SKM-1 (cell line): ENCODE data around the gene TSPO2.

Source experiments
- DNase-seq: peaks from one replicate; lab custom pipeline; 2025; ENCODE audit not compliant: unreplicated experiment; lab: John Stamatoyannopoulos, UW

The TSPO2 gene

DNA sequence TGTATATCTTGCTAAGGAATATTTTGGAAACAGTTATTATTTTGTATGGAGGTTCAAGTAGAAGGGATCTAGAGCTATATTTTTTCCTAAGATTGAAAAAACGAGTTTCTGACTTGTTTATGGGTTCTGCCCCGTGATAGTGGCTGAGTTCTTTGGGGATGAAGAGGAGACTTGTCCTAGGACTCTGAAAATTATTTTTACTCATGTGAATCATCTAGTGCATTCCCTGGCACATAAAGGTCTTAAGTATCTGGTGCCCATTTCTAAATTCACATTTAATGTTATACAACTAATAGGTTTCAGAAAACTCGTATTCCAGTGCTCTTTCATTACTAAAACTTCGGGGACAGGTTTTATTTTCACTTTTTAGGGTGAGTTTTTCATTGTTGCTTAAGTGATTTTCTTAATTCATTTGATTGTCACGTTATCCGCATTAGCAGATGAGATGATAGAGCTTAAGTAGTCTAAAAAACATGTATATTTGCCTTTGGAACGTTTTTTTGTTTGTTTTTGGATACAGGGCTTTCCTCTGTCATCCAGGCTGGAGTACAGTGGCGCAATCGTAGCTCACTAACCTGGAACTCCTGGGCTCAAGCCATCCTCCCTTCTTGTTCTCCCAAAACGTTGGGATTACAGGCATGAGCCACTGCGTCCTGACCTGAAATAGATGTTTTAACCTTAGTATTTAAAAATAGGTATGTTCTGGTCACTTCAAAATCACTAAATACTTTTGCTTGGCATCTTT is 32.6 kb downstream of the TSPO2 start:
- DNase-seq, result no peak

DNA sequence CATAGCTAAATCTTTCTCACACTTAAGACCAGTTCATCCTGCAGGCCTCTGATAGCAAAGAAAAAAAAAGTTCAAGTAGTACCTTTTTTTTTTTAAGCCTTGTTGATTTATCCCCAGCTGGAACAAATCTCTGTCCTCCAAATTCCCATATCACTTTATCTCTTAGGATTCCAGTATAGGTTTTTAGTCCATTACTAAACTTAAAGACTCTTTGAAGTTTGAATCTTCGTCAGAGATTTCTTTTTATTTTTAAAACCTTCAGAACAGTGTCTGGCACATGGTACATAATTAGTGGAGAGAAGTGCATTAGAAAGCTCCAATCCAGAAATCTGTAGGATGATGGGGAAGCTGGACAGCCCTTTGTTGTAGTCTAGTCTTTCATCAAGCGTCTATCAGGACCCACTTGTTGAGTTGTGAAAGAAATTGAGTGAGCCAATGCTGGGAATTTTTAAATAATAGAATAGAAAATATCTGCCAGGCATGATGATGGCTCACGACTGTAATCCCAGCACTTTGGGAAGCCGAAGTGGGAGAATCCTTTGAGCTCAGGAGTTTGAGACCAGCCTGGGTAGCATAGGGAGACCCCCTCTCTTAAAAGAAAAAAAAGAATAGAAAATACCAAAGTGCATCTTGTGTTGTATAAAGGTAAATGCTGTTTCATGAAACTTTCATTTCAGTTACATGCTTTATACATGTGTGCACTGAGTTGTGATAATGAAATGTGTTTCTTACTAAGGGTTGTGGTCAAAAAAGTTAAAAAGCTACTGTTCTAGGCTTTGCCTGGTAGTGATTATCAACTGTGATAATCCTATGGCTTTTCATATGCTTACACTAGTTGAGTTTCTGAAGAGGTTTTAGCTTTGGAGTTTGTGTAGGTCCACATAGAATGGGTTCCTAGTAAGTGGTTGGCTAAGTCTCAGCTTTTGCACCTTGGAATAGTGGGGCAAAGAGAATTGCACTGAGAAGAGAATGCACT is 33.7 kb downstream of the TSPO2 start:
- no peak for DNase-seq

DNA sequence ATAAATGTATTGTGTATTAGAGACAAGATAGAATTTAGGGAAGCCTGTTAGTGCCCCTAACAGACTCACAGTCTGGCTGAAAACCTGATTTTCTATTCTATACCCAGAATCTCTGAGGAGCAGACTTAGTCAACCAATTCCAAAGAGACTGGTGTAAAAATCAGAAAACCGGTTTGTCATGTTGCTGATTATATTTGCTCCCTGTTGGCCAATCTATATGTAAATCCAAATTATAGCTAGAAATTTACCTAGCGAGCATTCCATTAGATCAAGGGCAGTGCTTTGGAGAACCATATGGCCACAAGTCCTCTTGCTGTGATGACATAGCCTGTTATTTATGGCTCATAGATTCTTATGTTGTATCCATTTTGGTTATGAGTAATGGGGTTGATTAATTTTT is 35.3 kb downstream of the TSPO2 start:
- DNase-seq, result no peak

DNA sequence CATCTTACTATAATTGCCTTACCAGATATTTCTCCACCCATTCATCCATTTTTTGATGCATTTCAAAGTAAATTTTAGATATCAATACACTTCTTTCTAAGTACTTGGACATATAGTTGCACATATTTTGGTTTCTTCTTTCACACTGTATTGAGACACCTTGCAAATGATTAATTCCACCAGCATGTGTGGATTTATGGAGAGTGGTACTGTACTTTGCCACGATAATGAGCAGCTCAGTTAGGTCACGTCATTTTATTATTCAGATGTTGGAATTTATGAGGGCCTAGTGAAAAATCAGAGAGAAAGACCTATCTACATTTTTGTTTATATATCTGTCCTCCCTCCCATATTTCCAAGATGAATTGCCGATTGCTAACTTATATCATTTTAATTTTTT is 35.8 kb downstream of the TSPO2 start:
- DNase-seq, result no peak

DNA sequence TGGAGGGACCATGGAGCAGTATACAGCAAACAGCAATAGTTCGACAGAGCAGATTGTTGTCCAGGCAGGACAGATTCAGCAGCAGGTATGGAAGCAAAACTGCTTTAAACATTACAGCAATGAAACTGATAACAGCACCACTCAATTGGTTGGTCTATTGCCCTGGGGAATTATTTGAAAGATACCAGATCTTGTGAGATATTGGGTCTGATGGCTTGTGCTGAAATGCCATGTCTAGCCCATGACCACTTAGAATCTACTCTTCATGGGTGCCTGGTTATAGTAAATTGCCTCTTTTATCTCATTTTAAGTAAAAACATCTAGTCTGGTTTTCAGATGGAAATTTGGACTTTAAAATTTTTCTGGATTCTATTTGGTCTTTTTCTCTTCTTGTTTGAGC is 36.8 kb downstream of the TSPO2 start:
- no peak for DNase-seq

DNA sequence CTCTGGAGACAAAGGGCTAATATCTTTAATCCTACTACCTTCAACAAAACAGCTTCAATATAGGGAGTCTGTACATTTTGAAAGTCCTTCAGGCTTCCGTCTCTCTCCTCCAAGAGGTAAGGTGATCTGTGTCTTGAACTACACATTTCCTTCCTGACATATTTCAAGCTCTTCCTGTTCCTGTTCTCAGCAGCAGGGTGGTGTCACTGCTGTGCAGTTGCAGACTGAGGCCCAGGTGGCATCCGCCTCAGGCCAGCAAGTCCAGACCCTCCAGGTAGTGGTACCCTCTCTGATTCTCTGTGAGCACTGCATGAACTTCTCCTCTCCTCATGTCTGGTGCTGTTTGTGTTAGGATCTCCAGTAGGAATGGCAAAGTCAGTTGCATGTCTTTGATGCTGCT is 38.4 kb downstream of the TSPO2 start:
- DNase-seq, result no peak

DNA sequence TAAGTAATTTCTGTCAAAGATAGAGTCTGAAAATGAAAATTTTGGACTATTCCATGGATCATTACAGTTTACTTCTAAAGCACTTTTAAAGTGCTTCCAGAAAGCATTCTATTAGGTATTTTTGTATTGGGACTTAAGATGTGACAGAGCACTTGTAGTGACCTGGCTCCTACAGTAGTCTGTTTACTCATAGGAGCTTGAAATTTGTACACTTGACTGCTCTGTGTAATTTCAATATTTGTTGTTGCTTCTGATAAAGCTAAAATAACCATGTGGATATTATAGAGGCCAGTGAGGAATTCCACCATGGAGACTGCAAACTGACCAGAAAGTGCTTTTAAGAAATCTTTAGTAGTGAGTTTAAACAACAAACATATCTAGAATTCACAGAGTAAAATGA is 40.8 kb downstream of the TSPO2 start:
- no peak for DNase-seq

DNA sequence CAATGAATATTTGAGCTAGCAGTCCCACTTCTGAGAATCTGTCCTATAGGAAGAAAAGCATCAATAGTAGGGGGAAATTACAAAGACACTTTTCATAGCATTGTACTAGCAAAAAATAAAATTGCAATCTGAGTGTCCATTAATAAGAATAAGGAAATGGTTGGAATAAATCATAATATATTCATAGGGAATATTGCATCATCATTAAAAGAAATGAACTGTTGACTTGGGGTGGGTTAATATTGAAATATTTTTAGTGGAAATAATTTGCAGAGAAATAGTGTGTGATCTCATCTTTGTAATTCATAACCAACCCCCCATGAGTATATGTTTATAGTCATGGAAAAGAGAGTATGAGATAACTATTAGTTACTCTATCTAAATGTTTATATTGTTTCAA is 42.9 kb downstream of the TSPO2 start:
- no peak for DNase-seq

DNA sequence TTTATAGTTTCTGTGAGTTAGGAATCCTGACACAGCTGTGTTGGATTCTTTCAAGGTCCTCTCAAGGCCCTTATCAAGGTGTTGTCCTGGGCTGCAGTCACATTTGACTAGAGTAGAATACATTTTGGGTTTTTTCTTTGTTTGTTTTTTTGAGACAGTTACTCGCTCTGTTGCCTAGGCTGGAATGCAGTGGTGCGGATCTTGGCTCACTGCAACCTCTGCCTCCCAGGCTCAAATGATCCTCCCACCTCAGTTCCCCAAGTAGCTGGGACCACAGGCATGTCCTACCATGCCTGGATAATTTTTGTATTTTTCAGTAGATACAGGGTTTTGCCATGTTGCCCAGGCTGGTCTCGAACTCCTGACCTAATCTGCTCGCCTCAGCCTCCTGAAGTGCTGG is 46.2 kb downstream of the TSPO2 start:
- no peak for DNase-seq

DNA sequence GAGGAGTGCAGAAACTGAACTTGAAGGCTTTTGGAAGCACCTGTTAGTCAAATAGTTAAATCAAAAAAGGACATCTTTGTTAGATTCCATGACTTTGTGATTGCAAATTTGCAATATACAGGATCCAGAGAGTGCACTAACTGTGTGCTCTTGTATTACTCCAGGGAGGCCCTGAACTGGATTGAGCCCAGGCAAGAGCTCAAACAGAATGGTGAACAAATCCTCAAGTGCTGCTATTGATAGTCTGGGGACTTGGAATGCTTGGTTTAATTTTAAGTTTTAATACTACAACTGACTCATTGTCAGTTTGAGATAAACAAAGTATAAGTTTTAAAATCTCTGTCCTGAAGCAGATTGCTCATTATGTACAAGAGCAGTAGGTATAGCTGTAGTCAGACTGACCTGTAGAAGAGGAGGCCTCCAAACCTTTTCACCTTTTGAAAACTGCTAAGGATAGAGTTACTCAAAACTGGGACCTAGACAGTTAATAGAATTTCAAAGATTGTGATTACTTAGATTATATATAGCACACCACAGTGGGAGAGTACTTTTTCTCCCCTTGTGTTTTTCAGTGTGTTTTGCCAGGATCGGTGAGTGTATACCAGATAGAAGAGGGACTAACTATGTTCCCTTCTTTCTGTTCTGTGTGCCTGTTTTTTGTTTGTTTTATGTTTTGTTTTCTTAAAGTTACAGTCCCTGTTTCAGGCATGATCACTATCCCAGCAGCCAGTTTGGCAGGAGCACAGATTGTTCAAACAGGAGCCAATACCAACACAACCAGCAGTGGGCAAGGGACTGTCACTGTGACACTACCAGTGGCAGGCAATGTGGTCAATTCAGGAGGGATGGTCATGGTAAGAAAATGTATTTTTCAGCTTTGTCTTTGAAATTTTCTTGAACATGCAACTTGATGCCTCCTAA is 48.8 kb downstream of the TSPO2 start:
- DNase-seq, result no peak

DNA sequence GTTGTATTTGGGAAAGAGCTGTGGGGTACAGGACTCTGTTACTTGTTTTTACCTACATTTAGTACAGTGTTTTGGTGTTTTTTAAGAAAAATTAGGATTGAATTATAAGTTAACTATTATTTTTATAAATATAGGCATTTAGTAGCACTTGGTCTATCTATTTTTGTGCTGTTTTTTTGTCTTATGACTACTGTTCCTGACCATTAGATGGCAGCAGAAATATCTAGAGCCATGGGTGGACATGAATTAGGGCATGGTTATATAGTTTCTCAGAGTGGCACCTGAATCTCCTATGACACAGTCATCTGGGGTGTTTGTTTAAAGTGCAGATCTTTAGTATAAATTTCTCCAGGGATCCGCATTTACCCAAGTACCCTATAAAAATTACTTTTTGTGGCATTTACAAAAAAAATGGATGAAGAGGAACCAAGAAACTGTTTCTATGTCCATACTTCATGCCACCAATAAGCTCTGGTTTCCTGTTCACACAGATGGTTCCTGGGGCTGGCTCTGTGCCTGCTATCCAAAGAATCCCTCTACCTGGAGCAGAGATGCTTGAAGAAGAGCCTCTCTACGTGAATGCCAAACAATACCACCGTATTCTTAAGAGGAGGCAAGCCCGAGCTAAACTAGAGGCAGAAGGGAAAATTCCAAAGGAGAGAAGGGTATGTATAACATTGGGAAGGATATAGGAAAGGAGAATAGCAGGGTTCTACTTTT is 50.3 kb downstream of the TSPO2 start:
- DNase-seq, result peak; percentile 9

DNA sequence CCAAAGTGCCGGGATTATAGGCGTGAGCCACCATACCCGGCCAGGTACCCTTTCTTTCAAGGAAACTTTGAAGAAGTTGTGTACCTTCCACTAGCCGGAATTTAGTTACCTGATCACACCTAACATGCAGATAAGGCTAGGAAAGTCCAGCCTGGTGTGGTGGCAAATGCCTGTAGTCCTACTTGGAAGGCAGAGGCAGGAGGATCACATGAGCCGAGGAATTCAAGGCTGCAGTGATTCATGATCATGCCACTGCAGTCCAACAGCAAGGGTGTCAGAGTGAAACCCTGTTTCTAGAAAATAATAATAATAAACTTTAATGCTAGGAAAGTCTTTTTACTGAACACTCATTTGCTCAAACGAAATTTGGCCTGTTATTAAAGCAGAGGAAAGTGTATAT is 51.5 kb downstream of the TSPO2 start:
- DNase-seq, result no peak
